Stomach (tissue), 9 donors: ENCODE measurements around the gene VNN1. TPM values are rescaled to one million over a fixed set of nuclear protein-coding genes. Genes with fewer than 3 reads are reported as not detected.
A peak's percentile ranks its signal among the peaks of the same experiment; 100 is the strongest.

Experiments
- DNase-seq, 2 donors: peaks; one replicate each; pipeline versions ENCODE4 v3.0.0 to v3.0.0-alpha.2; 2013 to 2019
- H3K27ac ChIP-seq, 5 donors: fragments of 200-600 bp in 4 of 5; sonication (generic) in 4 of 5; one replicate each; pipeline ENCODE4 v1.5.1; 2013 to 2019; ENCODE audit warnings: mild to moderate bottlenecking in 1 of 5, moderate library complexity in 1 of 5
- H3K27me3 ChIP-seq, 3 donors: fragments of 200-600 bp; sonication (generic); one replicate each; pipeline ENCODE4 v1.5.1; 2017 to 2019; ENCODE audit warnings: mixed run types in 1 of 3
- H3K36me3 ChIP-seq, 4 donors: fragments of 200-600 bp; sonication (generic); 1 replicate in 3 of 4; 2 replicates in 1 of 4; pipeline ENCODE4 v1.5.1; 2016 to 2019
- H3K4me1 ChIP-seq, 4 donors: fragments of 200-600 bp; sonication (generic); one replicate each; pipeline ENCODE4 v1.5.1; 2016 to 2019
- H3K4me3 ChIP-seq, 4 donors: fragments of 200-600 bp; sonication (generic) in 3 of 4; one replicate each; pipeline ENCODE4 v1.5.1; 2016 to 2019; ENCODE audit warnings: mild to moderate bottlenecking in 1 of 4
- H3K9me3 ChIP-seq, 4 donors: fragments of 200-600 bp; sonication (generic); one replicate each; pipeline ENCODE4 v1.5.1; 2016 to 2019
- EP300 ChIP-seq: sonication (generic); formaldehyde crosslinking; IDR thresholded peaks from one replicate; pipeline ENCODE4 v1.6.1; 2017; ENCODE audit warnings: antibody characterized with exemption
- POLR2A ChIP-seq, 4 donors: fragments of 450-650 bp; IDR thresholded peaks; one replicate each; pipeline ENCODE4 v1.6.1; 2016; ENCODE audit warnings: antibody characterized with exemption in 4 of 4, control low read depth in 2 of 4, mild to moderate bottlenecking in 1 of 4, moderate library complexity in 1 of 4
- POLR2AphosphoS5 ChIP-seq, 3 donors: sonication (generic); formaldehyde crosslinking; IDR thresholded peaks; one replicate each; pipeline ENCODE4 v1.6.1; 2016; ENCODE audit warnings: antibody characterized with exemption in 3 of 3
- WGBS, 5 donors: extraction: QIAGEN DNeasy Blood & Tissue Kit in 3 of 5; methylation state at CpG; one replicate each; pipeline versions ENCODE4 v1.1.5 to v1.1.7; 2013 to 2018; 5-methylcytosine and 5-hydroxymethylcytosine counted together
- intact Hi-C: fragments of 100-400 bp; cut with DNase I; formaldehyde crosslinking; loops from one replicate; pipeline ENCODE4 v1.15.1; 2023; ENCODE audit warnings: low total_unique reads
- polyA plus RNA-seq, 3 donors: library from polyadenylated mRNA; stranded (reverse); fragments of 200-250 nt; gene quantifications; one replicate each; pipeline ENCODE4 v1.2.3, GENCODE V29; 2013
- total RNA-seq, 5 donors: library from RNA; depleted of rRNA; stranded (reverse); fragments of >200 nt; gene quantifications; one replicate each; pipeline versions ENCODE4 v1.1.0 to v1.2.3, GENCODE V29; 2014 to 2016
- TF ChIP-seq, protein P1 (sequence below), 7 experiments: fragments of 450-650 bp in 4 of 7; fragments of 200-600 bp in 3 of 7; sonication (generic) in 3 of 7; IDR thresholded peaks; one replicate each; pipeline ENCODE4 v1.5.1; 2016 to 2019; ENCODE audit warnings: antibody characterized with exemption in 7 of 7, control low read depth in 2 of 7, mild to moderate bottlenecking in 1 of 7
- donor health status: healthy with polysubstance abuse.
- donor health status: Bipolar disorder and iron deficiency.
- donor health status: healthy.

The VNN1 gene
- total and polyA plus RNA-seq, 8 donors, result 1.1 to 52.2 (median 2.3) TPM; not detected in 1

DNA sequence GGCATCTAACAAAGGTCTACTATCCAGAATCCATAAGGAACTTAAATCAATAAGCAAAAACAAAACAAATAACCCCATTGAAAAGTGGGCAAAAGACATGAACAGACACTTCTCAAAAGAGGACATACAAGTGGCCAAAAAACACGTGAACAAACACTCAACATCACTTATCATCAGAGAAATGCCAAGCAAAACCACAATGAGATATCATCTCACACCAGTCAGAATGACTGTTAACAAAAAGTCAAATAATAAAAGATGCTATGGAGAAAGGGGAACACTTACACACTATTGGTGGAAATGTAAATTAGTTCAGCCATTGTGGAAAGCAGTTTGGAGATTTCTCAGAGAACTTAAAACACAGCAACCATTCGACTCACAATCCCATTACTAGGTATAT, 19.4 kb upstream of the VNN1 start:
- WGBS, 5 donors, result 51 to 72% (median 63%) methylated on average over 2 of the region's 2 CpGs
- DNase-seq, result no peak
- H3K4me1 ChIP-seq, result peaks cover 9 to 65% (median 21%) of the 10 kb centered on the region in 4 donors
- TF ChIP-seq POLR2A (IDR thresholded peaks at IDR 0.05) (no peak), POLR2AphosphoS5 (IDR thresholded peaks at IDR 0.05) (peak in 1 of 3 donors; percentile 9)
- TF ChIP-seq, protein P1, sequence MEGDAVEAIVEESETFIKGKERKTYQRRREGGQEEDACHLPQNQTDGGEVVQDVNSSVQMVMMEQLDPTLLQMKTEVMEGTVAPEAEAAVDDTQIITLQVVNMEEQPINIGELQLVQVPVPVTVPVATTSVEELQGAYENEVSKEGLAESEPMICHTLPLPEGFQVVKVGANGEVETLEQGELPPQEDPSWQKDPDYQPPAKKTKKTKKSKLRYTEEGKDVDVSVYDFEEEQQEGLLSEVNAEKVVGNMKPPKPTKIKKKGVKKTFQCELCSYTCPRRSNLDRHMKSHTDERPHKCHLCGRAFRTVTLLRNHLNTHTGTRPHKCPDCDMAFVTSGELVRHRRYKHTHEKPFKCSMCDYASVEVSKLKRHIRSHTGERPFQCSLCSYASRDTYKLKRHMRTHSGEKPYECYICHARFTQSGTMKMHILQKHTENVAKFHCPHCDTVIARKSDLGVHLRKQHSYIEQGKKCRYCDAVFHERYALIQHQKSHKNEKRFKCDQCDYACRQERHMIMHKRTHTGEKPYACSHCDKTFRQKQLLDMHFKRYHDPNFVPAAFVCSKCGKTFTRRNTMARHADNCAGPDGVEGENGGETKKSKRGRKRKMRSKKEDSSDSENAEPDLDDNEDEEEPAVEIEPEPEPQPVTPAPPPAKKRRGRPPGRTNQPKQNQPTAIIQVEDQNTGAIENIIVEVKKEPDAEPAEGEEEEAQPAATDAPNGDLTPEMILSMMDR (IDR thresholded peaks at IDR 0.05), result no peak
- no peaks in the 10 kb centered on the region for H3K9me3 ChIP-seq
- peak overlapping the region in 2 of 5 donors; percentile 78 to 85 for H3K27ac ChIP-seq
- H3K27me3 ChIP-seq, result no peaks in the 10 kb centered on the region
- intact Hi-C loops, result no loop called here
- H3K4me3 ChIP-seq, result no peak overlapping the region
- no peaks in the 10 kb centered on the region for H3K36me3 ChIP-seq

DNA sequence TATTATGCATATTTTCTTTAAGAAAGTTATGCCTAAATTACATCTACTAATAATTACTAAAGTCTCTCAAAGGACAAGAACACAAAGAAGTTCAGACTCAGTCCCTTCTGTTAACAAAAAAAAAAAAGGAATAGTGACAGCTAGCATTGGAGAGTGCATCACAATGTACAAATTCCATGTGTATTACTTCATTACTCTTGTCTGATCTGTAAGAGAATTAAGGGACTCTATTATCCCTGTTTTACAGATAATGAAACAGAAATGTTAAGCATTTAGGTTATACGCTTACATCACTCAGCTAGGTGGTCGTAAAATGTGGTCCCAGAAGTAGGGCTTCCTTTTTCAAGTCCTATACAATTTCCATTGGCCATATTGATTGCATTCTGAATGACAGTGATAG, 17.2 kb upstream of the VNN1 start:
- Histone ChIP-seq H3K9me3 (no peaks in the 10 kb centered on the region), H3K36me3 (no peaks in the 10 kb centered on the region), H3K4me3 (no peak overlapping the region), H3K27me3 (no peaks in the 10 kb centered on the region), H3K27ac (peak overlapping the region in 3 of 5 donors; percentile 31 to 70 (median 68)), H3K4me1 (peaks cover 9 to 53% (median 21%) of the 10 kb centered on the region in 4 donors)
- DNase-seq, result no peak
- 80 to 97% (median 92%) methylated on average over 2 of the region's 2 CpGs for WGBS, 5 donors
- intact Hi-C loops, result no loop called here
- TF ChIP-seq EP300, result no peak

DNA sequence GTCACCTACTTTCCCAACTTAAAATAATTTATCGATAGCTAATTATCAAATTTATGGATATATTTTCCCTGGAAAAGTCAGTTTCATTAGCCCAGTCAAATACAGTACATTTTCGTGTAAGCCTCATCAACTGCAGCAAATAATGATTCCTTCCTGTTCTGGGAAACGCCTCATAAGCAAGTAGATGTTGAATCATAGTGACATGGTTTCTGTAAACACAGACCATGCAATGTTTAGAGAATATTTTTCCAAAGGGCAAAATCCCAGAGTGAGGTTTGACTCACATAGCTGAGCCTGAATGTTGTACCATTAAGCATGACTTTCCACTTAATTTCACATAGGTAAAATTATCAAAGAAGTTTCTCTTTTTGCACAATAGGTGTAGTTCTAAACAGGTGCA, 16.7 kb upstream of the VNN1 start:
- Histone ChIP-seq H3K9me3 (no peaks in the 10 kb centered on the region), H3K36me3 (no peaks in the 10 kb centered on the region), H3K27me3 (no peaks in the 10 kb centered on the region), H3K4me3 (no peak overlapping the region), H3K27ac (peak overlapping the region in 3 of 5 donors; percentile 13 to 70 (median 68)), H3K4me1 (peaks cover 5 to 50% (median 19%) of the 10 kb centered on the region in 4 donors)
- 25 to 34% (median 28%) methylated on average over 3 of the region's 3 CpGs for WGBS, 5 donors
- TF ChIP-seq EP300 (no peak), POLR2A (IDR thresholded peaks at IDR 0.05) (no peak), POLR2AphosphoS5 (IDR thresholded peaks at IDR 0.05) (peak; percentile 12 to 91 (median 66))
- TF ChIP-seq, protein P1 (IDR thresholded peaks at IDR 0.05), result no peak
- peak in 1 of 2 donors; percentile 69 for DNase-seq
- intact Hi-C loops, result no loop called here

DNA sequence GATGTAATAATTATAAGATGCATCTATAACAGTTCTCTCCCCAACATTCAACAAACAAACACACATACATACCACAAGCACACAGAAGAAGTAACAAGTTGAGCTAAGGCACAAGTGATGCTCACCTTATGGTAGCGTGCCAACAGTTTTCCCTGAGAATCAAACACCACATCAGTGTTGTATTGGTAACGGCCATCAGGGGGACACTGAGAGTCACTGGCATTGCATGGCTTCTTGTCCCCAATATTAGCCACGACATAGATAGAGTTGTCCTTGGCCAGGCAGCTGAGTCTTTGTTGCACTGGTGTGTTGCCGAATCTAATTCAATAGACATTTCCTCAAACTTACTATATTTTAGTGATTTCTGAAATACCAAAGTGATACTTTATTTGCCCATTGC, 14.8 kb upstream of the VNN1 start:
- H3K36me3 ChIP-seq, result peaks cover 0 to 1% (median 0%) of the 10 kb centered on the region in 4 donors
- no peak overlapping the region for H3K4me3 ChIP-seq
- WGBS, 5 donors, result 83 to 88% (median 84%) methylated on average over 4 of the region's 4 CpGs
- intact Hi-C loops, result no loop called here
- TF ChIP-seq, protein P1 (IDR thresholded peaks at IDR 0.05), result no peak
- TF ChIP-seq EP300 (no peak), POLR2AphosphoS5 (IDR thresholded peaks at IDR 0.05) (no peak), POLR2A (IDR thresholded peaks at IDR 0.05) (no peak)
- no peaks in the 10 kb centered on the region for H3K27me3 ChIP-seq
- no peak overlapping the region for H3K27ac ChIP-seq
- no peak for DNase-seq
- H3K4me1 ChIP-seq, result peaks cover 0 to 34% (median 4%) of the 10 kb centered on the region in 4 donors
- H3K9me3 ChIP-seq, result no peaks in the 10 kb centered on the region

DNA sequence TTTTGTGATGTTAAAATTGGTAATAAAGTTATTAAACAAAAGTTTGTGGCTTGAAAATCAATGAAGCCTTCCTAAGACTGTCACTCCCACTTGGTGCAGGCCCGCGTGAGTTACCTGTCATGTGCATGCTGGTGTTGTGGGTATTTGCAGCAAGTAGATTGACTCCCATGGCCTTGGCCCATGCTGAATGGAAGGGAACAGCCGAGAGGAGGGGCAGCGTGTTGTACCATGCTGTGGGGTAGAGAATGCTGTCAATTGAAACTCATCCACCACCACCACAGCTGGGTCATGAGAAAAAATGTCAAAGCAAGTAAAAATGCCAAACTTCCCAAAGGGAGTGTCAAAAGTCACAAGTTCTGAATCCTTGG, 12.7 kb upstream of the VNN1 start:
- Histone ChIP-seq H3K9me3 (no peaks in the 10 kb centered on the region), H3K27ac (peak overlapping the region in 3 of 5 donors; percentile 54 to 78 (median 69)), H3K4me1 (peaks cover 0 to 33% (median 4%) of the 10 kb centered on the region in 4 donors), H3K27me3 (no peaks in the 10 kb centered on the region), H3K4me3 (no peak overlapping the region), H3K36me3 (peaks cover 0 to 3% (median 0%) of the 10 kb centered on the region in 4 donors)
- 37 to 66% (median 46%) methylated on average over 4 of the region's 4 CpGs for WGBS, 5 donors
- DNase-seq, result no peak
- TF ChIP-seq, protein P1 (IDR thresholded peaks at IDR 0.05), result no peak
- TF ChIP-seq POLR2A (IDR thresholded peaks at IDR 0.05) (no peak), POLR2AphosphoS5 (IDR thresholded peaks at IDR 0.05) (no peak), EP300 (no peak)
- intact Hi-C loops, result no loop called here
